Skeletal muscle tissue (tissue), 4 donors: ENCODE measurements around the gene RNF14. TPM values are rescaled to one million over a fixed set of nuclear protein-coding genes. Genes with fewer than 3 reads are reported as not detected.
A peak's percentile ranks its signal among the peaks of the same experiment; 100 is the strongest.

ENCODE experiments used
- H3K27ac ChIP-seq: one replicate; pipeline ENCODE4 v1.7.0; 2013; ENCODE audit warnings: mild to moderate bottlenecking, low read depth, low read length, inconsistent platforms
- H3K27me3 ChIP-seq, 3 donors: one replicate each; pipeline ENCODE4 v1.7.0; 2013; ENCODE audit warnings: low read length in 3 of 3; ENCODE audit not compliant: control insufficient read depth in 3 of 3, insufficient read depth in 3 of 3
- H3K36me3 ChIP-seq, 3 donors: one replicate each; pipeline ENCODE4 v1.7.0; 2013; ENCODE audit warnings: low read length in 3 of 3; ENCODE audit not compliant: control insufficient read depth in 3 of 3, insufficient read depth in 3 of 3
- H3K4me1 ChIP-seq, 3 donors: one replicate each; pipeline ENCODE4 v1.7.0; 2013; ENCODE audit warnings: low read length in 3 of 3, mild to moderate bottlenecking in 3 of 3; ENCODE audit not compliant: control insufficient read depth in 3 of 3, insufficient read depth in 3 of 3
- H3K4me3 ChIP-seq, 3 donors: one replicate each; pipeline ENCODE4 v1.7.0; 2013; ENCODE audit warnings: low read length in 3 of 3
- H3K9ac ChIP-seq, 3 donors: one replicate each; pipeline ENCODE4 v1.7.0; 2013; ENCODE audit warnings: low read length in 3 of 3, mild to moderate bottlenecking in 3 of 3, moderate library complexity in 2 of 3, low read depth in 1 of 3
- H3K9me3 ChIP-seq, 3 donors: one replicate each; pipeline ENCODE4 v1.7.0; 2013; ENCODE audit warnings: low read length in 3 of 3; ENCODE audit not compliant: control insufficient read depth in 3 of 3
- total RNA-seq: library from RNA; depleted of rRNA; stranded (reverse); fragments of >200 nt; gene quantifications from one replicate; pipeline ENCODE4 v1.2.3, GENCODE V29; 2014
- donor health status: Osteomylitis.

RNF14 gene
- total RNA-seq, 1 donor from 2014 or later = 44.4 TPM

DNA sequence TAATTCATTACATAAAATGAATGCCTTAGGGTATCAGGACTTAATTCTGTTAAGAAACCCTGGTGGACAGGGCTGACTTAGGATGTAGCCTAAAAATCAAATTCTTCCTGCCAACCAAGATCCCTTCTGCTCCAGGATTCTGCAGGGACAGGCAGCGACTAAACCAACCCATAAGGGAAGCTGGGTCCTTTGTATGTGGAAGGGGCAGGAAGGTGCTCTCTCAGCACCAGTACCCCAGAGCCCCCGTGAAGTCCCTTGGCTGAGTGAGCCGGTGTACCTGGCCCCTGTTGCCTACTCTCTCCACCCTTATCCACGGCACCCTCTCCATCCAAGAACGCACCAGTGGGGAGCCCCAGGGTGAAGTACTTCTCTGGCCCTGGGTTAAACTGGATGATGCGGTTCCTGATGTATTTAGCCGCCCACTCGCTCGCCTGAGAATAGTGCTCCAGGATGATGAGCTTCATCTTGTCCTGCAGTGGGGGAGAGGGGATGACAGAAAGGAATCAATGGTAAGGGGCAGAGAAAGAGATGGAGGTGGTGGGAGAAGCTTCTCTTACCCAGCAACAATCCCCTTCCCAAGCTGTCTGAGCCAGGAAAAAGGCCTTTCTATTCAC lies 42.8 kb downstream of the RNF14 start:
- Histone ChIP-seq H3K27ac (peak overlapping the region; percentile 98), H3K27me3 (no peaks in the 10 kb centered on the region), H3K9ac (peak overlapping the region; percentile 13 to 95 (median 72)), H3K4me1 (peaks cover 18 to 35% (median 24%) of the 10 kb centered on the region in 3 donors), H3K4me3 (peak overlapping the region; percentile 77 to 92 (median 85)), H3K9me3 (no peaks in the 10 kb centered on the region), H3K36me3 (peaks cover 7 to 28% (median 16%) of the 10 kb centered on the region in 3 donors)

DNA sequence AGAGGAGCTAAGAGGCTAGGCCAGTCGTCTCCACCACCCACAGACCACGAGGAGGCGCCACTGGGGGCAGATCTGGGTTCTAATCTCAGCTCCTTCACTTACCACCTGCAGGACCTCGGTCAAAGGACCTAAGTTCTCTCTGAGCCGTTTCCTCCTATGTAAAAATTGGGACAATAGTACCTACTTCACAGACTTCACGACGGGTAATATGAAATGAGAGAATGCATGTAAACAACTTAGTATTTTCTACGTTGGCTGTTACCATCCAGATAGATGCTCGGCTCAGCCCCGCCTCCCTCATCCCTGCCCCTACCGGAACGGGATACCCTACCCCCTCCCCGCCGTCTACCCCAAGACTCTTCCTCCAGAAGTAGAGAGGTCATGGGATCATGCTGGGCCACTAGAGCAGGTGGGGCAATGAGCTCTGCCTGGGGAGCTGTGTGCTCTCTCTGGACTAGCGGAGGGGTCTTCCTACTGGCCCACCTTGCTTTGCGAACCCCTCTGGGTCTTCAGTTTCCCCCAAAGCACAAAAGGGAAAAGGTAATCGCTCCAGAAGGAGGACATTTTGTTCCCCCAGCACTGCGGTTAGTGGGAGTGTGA lies 43.4 kb downstream of the RNF14 start:
- Histone ChIP-seq H3K9ac (peak overlapping the region; percentile 72 to 95 (median 95)), H3K36me3 (peaks cover 7 to 22% (median 14%) of the 10 kb centered on the region in 3 donors), H3K27ac (peak overlapping the region; percentile 98), H3K27me3 (no peaks in the 10 kb centered on the region), H3K4me1 (peaks cover 18 to 35% (median 24%) of the 10 kb centered on the region in 3 donors), H3K4me3 (peak overlapping the region; percentile 77 to 92 (median 85)), H3K9me3 (no peaks in the 10 kb centered on the region)

DNA sequence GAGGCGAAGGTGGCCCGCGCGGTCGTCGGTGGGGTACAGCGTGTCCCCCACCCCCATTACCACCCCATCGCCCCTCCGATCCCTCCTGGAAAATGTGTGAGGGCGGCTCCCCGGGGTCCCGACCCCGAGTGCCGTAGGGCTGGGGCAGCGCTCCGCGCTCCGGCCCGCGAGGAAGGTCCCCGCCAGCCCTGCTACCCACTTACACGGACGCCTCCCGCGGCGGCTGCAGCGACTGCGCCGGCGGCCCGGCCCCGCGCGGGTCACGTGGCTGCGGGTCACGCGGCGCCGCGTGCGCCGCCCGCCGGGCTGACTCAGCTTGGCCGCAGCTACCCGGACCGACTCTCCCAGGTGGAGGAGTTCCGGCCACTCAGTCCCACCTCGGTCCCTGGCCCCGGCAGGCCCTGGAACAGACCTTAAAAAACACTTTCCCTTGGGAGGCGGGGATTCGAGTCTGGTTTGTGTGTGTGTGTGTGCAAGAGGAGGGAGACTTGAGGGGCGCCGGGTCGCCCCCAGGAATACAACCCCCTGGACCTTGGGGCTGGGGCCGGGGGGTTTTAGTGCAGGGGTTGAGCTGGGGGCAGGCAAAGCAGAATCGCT lies 44.0 kb downstream of the RNF14 start, which contains the start of gene GNPDA1:
Gene GNPDA1, minus strand, starts transcription at position 236 of the 597 bp plus-strand sequence. CDS start 992 bp downstream, outside the sequence.
- Histone ChIP-seq H3K36me3 (peaks cover 4 to 16% (median 9%) of the 10 kb centered on the region in 3 donors), H3K9me3 (no peaks in the 10 kb centered on the region), H3K4me1 (peaks cover 18 to 35% (median 24%) of the 10 kb centered on the region in 3 donors), H3K9ac (peak within 1 kb of the TSS; percentile 87 to 95 (median 95)), H3K27ac (peak within 1 kb of the TSS; percentile 98), H3K4me3 (peak within 1 kb of the TSS; percentile 77 to 92 (median 85)), H3K27me3 (no peaks in the 10 kb centered on the region)

DNA sequence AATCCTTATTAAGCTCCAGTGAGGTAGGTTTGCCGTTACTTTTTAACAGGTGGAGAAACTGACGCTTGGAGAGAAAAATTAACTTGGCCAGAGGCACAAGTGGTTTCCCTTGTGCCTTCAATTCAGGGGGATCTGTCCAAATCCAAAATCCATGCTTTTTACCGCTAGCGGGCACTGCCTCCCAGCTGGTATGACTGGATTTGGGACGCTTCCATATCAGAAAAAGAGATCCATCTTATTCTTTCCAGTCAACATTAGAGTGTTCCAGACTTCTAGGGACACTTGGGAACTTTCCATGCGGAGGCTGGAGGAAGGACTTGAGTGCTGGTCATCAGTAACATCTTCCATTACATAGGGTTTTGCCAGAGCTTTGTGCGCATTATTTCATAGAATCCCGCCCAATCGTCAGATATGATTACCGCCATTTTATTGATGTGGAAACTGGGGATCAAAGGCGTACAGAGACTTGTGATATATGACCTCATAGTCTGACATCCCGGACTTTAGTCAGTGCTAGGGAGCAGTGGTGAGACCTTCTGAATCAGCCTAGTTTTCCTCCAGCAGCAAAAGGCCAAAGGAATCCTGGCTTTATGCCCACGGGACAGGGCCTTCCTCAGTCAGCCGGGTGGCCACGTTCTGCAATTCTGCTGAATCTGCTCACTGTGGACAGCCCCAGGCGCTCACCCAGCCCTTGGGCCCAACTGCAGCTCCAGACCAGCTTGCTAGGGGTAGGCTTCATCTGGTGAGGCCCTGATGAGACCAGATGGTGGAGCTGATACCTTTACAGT lies 45.0 kb downstream of the RNF14 start:
- no peaks in the 10 kb centered on the region for H3K9me3 ChIP-seq
- H3K9ac ChIP-seq = peak overlapping the region; percentile 87 to 95 (median 91)
- H3K36me3 ChIP-seq = peaks cover 3 to 11% (median 6%) of the 10 kb centered on the region in 3 donors
- H3K4me1 ChIP-seq = peaks cover 18 to 35% (median 24%) of the 10 kb centered on the region in 3 donors
- H3K27me3 ChIP-seq = no peaks in the 10 kb centered on the region
- H3K4me3 ChIP-seq = peak overlapping the region; percentile 77 to 92 (median 85)
- peak overlapping the region; percentile 98 for H3K27ac ChIP-seq

DNA sequence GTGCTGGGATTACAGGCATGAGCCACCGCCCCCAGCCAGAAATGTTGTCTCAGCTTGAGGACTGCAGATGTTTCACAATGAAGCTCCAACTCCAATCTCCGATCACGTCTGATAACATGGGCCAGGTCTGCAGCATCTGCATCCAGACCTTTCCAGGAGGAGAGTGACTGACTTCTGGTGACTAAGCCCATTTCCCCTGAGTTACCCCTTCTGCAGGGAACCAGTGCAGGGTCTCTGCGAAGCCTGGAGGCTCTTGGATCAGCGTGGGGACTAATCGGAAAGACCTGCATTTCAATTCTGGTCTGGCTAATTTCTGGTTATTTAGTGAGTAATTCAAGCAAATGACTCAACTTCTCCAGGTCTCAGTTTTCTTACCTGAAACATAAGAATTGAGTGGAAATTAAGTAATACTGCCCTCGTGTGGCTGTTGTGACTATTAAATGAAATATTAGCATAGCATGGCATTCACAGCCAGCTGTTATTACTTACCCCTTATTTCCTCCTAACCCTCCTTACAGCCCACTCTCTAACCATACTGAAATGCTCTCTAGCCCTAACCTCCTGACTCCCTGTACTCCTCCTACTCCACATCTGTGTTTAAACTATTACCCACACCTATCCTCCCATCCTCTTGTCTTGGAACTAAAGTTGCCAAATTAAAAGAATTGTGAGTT lies 46.1 kb downstream of the RNF14 start:
- peaks cover 2 to 5% (median 3%) of the 10 kb centered on the region in 3 donors for H3K36me3 ChIP-seq
- H3K9me3 ChIP-seq = no peaks in the 10 kb centered on the region
- H3K9ac ChIP-seq = no peak overlapping the region
- peaks cover 18 to 35% (median 24%) of the 10 kb centered on the region in 3 donors for H3K4me1 ChIP-seq
- H3K27ac ChIP-seq = no peak overlapping the region
- no peaks in the 10 kb centered on the region for H3K27me3 ChIP-seq
- H3K4me3 ChIP-seq = no peak overlapping the region

DNA sequence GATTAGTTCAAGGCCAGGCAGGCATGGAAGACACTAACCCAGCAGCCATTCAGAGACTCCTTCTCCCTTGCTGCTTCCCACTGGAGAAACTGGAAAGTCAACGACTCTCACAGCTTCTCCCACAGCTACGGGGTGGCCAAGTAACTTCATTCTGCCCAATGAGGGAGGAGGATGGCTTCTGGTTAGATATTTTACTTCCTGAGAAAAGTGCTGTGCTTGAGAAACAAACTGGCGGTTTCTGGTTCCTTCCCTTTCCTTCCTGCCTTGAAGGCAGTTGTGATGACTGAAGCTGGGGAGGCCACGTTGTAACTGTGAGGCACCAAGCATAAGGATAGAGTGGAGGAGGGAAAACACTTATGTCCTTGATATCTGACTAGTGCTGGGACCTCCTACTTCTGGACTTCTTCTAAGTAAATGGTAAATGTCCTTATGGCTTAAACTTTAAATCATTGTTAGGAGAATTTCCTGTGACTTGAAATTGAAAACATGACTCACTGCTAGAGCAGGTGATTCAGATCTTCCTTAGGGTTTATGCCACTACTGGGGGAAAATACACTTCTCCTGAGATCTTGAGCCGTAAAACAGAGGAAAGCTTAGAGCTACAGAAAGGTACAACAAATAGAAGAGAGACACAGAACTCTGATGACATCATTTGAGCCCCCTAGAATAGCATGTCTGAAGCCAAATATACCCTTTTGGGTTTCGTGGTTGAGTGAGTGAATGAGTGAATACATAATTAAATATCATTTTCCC lies 47.1 kb downstream of the RNF14 start:
- Histone ChIP-seq H3K9ac (no peak overlapping the region), H3K4me3 (no peak overlapping the region), H3K4me1 (peaks cover 18 to 35% (median 24%) of the 10 kb centered on the region in 3 donors), H3K36me3 (peaks cover 0 to 5% (median 3%) of the 10 kb centered on the region in 3 donors), H3K9me3 (no peaks in the 10 kb centered on the region), H3K27ac (peak overlapping the region; percentile 17), H3K27me3 (no peaks in the 10 kb centered on the region)

DNA sequence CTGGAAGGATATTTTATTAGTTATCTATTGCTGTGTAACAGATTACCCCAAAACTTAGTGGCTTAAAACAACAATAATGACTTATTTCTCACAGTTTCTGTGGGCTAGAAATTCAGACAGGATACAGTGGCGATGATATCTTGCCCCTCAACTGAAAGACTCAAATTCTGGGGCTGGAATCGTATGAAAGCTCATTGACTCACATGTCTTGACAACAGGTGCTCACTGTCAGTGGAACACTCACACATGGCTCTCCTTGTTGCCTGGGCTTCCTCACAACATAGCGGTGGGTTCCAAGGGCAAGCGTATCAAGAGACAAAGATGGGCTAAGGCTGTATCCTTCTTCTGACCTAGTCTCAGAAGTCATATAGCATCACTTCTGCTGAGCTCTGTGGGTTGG lies 47.7 kb downstream of the RNF14 start:
- H3K4me1 ChIP-seq = peaks cover 18 to 34% (median 24%) of the 10 kb centered on the region in 3 donors
- no peak overlapping the region for H3K27ac ChIP-seq

DNA sequence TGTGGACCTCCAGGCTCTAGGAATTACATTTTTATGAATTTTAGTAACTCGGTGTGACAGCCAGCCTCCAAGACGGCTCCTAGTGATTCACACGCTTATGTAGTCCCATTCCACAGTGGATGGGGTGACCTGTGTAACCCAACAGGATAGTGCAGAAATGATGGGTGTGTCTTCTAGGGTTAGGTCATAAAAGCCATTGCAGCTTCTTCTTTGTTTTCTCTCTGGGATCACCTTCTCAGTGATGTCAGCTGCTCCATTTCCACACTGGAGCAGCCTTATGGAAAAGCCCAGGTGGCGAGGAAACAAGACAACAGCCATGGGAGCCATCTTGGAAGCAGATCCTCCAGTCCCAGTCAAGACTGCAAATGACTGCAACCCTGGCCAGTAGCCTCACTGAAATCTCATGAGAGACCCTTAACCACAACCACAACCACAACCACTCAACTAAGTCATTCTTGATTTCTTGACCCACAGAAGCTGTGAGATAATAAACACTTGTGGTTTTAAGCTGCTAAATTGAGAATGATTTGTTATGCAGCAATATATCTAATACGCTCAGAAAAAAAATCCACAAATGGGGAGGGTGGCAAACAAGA lies 49.0 kb downstream of the RNF14 start:
- H3K9me3 ChIP-seq = no peaks in the 10 kb centered on the region
- peaks cover 12 to 23% (median 16%) of the 10 kb centered on the region in 3 donors for H3K4me1 ChIP-seq
- H3K27me3 ChIP-seq = no peaks in the 10 kb centered on the region
- H3K36me3 ChIP-seq = no peaks in the 10 kb centered on the region
- H3K9ac ChIP-seq = no peak overlapping the region
- no peak overlapping the region for H3K4me3 ChIP-seq
- no peak overlapping the region for H3K27ac ChIP-seq

More for the DNA sequence above, 47.7 kb downstream of the RNF14 start:
- no peak overlapping the region for H3K9ac ChIP-seq
- H3K9me3 ChIP-seq = no peaks in the 10 kb centered on the region
- H3K4me3 ChIP-seq = no peak overlapping the region
- no peaks in the 10 kb centered on the region for H3K27me3 ChIP-seq
- H3K36me3 ChIP-seq = peaks cover 0 to 3% (median 3%) of the 10 kb centered on the region in 3 donors
